GM19452 (cell line): Measurements from ENCODE around the gene GNAT1.

ENCODE experiments used
- ATAC-seq: cut with Tn5 transposase; IDR thresholded peaks from one replicate; pipeline ENCODE4 v1.9.1; 2021; ENCODE audit not compliant: unreplicated experiment

Gene GNAT1

GRCh38 chr3:50174947-50175524, 16.4 kb upstream of the GNAT1 start:
- no peak for ATAC-seq

- ATAC-seq: no peak
Measured at GRCh38 chr3:50177346-50177745, 14.1 kb upstream of the GNAT1 start.

- ATAC-seq: no peak
Measured at GRCh38 chr3:50179710-50180109, 11.7 kb upstream of the GNAT1 start.

- no peak for ATAC-seq
Measured at GRCh38 chr3:50181985-50182384, 9.4 kb upstream of the GNAT1 start.

- ATAC-seq: no peak
Measured at GRCh38 chr3:50182533-50183099, 8.8 kb upstream of the GNAT1 start.

- no peak for ATAC-seq
Measured at GRCh38 chr3:50183755-50184154, 7.7 kb upstream of the GNAT1 start.

- ATAC-seq: no peak
Measured at GRCh38 chr3:50184242-50184978, 7.0 kb upstream of the GNAT1 start.

- no peak for ATAC-seq
Measured at GRCh38 chr3:50185230-50185629, 6.2 kb upstream of the GNAT1 start.

- no peak for ATAC-seq
Measured at GRCh38 chr3:50186096-50186495, 5.3 kb upstream of the GNAT1 start.

GRCh38 chr3:50187750-50188149, 3.7 kb upstream of the GNAT1 start:
- ATAC-seq: no peak

- no peak for ATAC-seq
Measured at GRCh38 chr3:50189274-50189673, 2.1 kb upstream of the GNAT1 start.

- no peak for ATAC-seq
Measured at GRCh38 chr3:50189989-50190388, 1.4 kb upstream of the GNAT1 start.

GRCh38 chr3:50192124-50192523, 714 bp downstream of the GNAT1 start:
- no peak for ATAC-seq

GRCh38 chr3:50192689-50193141, 1.3 kb downstream of the GNAT1 start:
- ATAC-seq: no peak

- no peak for ATAC-seq
Measured at GRCh38 chr3:50193286-50193685, 1.9 kb downstream of the GNAT1 start.

GRCh38 chr3:50193746-50194127, 2.3 kb downstream of the GNAT1 start:
- ATAC-seq: no peak

GRCh38 chr3:50194128-50194902, 2.9 kb downstream of the GNAT1 start:
- no peak for ATAC-seq

GRCh38 chr3:50194903-50195500, 3.6 kb downstream of the GNAT1 start:
- ATAC-seq: no peak

GRCh38 chr3:50195501-50196252, 4.3 kb downstream of the GNAT1 start:
- no peak for ATAC-seq

- no peak for ATAC-seq
Measured at GRCh38 chr3:50196253-50196801, 4.9 kb downstream of the GNAT1 start.
